Glutamatergic neuron (in vitro differentiated cells): Measurements from ENCODE around the gene CLEC16A. TPM values are rescaled to one million over a fixed set of nuclear protein-coding genes. Genes with fewer than 3 reads are reported as not detected.

ENCODE experiments used
- DNase-seq: peaks from one replicate; pipeline ENCODE4 v3.0.0; 2022
- H3K27ac Mint-ChIP-seq: one replicate; pipeline ENCODE4 v1.8.0; 2020; ENCODE audit warnings: mild to moderate bottlenecking, mixed read lengths, inconsistent platforms; ENCODE audit not compliant: unreplicated experiment
- H3K27me3 Mint-ChIP-seq: one replicate; pipeline ENCODE4 v1.8.0; 2020; ENCODE audit warnings: mild to moderate bottlenecking, moderate library complexity, mixed read lengths, inconsistent platforms; ENCODE audit not compliant: unreplicated experiment
- H3K36me3 Mint-ChIP-seq: one replicate; pipeline ENCODE4 v1.8.0; 2020; ENCODE audit warnings: mild to moderate bottlenecking, mixed read lengths, inconsistent platforms; ENCODE audit not compliant: unreplicated experiment
- H3K4me1 Mint-ChIP-seq: one replicate; pipeline ENCODE4 v1.8.0; 2020; ENCODE audit warnings: mild to moderate bottlenecking, low read depth, mixed read lengths, inconsistent platforms; ENCODE audit not compliant: unreplicated experiment
- H3K4me3 Mint-ChIP-seq: one replicate; pipeline ENCODE4 v1.8.0; 2020; ENCODE audit warnings: mild to moderate bottlenecking, mixed read lengths, inconsistent platforms; ENCODE audit not compliant: unreplicated experiment
- H3K9me3 Mint-ChIP-seq: one replicate; pipeline ENCODE4 v1.8.0; 2020; ENCODE audit warnings: mild to moderate bottlenecking, moderate library complexity, mixed read lengths, inconsistent platforms; ENCODE audit not compliant: unreplicated experiment
- CTCF ChIP-seq: fragments of 200-600 bp; sonication (generic); IDR thresholded peaks from one replicate; pipeline ENCODE4 v1.5.0; 2021; ENCODE audit not compliant: partially characterized antibody, unreplicated experiment
- total RNA-seq: library from RNA; stranded (reverse); fragmentation: NEBNext Ultra II Directional; extraction: Animal tissue kit (Norgen Biotek cat#: 25700); gene quantifications from one replicate; pipeline ENCODE4 v1.2.1, GENCODE V29; 2021; ENCODE audit not compliant: unreplicated experiment

The CLEC16A gene
- total RNA-seq, 1 donor from 2014 or later = 43.0 TPM

DNA sequence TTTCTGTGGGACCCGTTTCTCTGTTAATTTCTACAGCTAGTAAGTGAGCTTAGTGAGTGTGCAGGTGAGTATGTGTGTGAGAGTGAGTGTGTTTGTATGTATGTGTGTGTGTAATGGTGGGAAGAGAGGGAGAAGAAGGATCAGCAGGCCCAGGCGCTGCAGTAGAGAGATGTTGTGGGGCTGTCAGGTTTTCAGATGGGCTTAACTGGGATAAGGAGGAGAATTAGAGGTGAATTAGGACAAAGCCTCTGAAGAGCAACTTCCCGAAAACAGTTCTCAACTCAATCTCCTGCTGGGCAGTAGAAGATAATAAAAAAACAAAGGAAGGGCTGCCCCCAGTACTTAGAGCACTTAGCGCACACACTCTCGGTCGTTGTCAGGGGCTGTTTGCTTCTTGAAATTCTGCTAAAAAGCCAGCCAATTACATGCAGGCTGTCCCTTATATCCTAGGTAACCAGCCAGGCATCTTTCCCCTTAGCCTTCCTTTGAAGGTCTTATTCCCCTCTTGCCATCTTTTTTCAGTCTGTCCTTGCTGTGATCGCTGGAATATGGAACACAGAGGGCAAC lies 63.4 kb downstream of the CLEC16A start:
- Mint-ChIP-seq H3K9me3 (peaks cover 9% of the 10 kb centered on the region), H3K27ac (no peak overlapping the region), H3K36me3 (peaks cover 1% of the 10 kb centered on the region), H3K4me1 (peaks cover 24% of the 10 kb centered on the region), H3K4me3 (no peak overlapping the region), H3K27me3 (no peaks in the 10 kb centered on the region)
- no peak for TF ChIP-seq CTCF
- DNase-seq = no peak

DNA sequence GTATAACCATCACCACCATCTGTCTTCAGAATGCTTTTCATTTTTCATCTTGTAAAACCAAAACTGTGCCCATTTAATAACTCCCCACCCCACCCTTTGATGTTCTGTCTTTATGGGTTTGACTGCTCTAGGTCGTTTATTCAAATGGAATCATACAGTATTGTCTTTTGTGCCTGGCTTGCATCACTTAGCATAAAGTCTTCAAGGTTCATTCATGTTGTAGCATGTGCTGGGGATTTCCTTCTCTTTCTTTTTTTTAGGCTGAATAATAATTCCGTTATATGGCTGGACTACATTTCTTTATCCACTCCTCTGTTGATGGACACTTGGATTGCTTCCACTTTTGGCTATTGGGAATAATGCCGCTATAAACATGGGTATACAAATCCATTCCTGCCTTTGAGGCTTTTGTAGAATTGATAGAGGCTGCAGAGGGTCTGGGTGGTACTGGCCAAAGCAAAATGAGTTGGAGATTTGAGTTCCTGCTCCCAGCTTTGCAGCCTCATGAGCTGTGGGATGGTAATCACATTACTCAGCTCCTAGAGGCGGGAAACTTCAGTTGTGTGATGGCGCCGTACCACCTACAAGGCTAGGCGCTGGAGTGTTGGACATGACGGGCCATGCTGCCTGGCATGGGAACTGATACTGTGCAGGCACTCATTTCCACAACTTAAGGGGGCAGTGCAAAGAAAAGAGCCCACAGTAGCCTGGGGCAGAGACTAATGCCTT lies 64.8 kb downstream of the CLEC16A start:
- TF ChIP-seq CTCF = no peak
- Mint-ChIP-seq H3K4me3 (no peak overlapping the region), H3K4me1 (peaks cover 21% of the 10 kb centered on the region), H3K9me3 (peaks cover 9% of the 10 kb centered on the region), H3K27me3 (no peaks in the 10 kb centered on the region), H3K27ac (no peak overlapping the region), H3K36me3 (peaks cover 4% of the 10 kb centered on the region)
- no peak for DNase-seq

GRCh38 chr16:11010575-11011221 lies 66.3 kb downstream of the CLEC16A start:
- H3K4me3 Mint-ChIP-seq = no peak overlapping the region
- no peaks in the 10 kb centered on the region for H3K27me3 Mint-ChIP-seq
- H3K4me1 Mint-ChIP-seq = peaks cover 17% of the 10 kb centered on the region
- peak overlapping the region; percentile 12 for H3K27ac Mint-ChIP-seq
- TF ChIP-seq CTCF = no peak
- DNase-seq = no peak
- H3K36me3 Mint-ChIP-seq = peaks cover 4% of the 10 kb centered on the region
- peaks cover 9% of the 10 kb centered on the region for H3K9me3 Mint-ChIP-seq

DNA sequence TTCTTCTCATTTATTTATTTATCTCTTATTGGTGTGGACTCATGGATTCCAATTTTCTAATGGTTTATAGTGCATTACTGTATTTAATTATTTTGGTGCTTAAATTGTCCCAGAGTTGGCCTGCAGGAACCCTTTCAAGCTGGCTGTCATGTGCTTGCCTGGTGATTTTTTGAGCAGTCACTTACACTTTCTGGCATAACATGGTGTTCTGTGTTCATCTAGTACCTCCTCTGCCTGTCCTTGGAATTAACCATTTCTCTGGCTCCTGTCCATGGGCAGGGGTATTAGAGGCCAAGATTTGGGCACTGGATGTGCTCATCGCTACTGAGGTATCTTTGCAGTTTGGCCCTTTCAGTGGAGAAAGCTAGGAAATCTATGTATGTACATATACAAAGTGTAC lies 67.0 kb downstream of the CLEC16A start:
- no peak for TF ChIP-seq CTCF
- DNase-seq = no peak
- Mint-ChIP-seq H3K27ac (no peak overlapping the region), H3K4me1 (peaks cover 13% of the 10 kb centered on the region), H3K4me3 (no peak overlapping the region), H3K27me3 (no peaks in the 10 kb centered on the region), H3K9me3 (peaks cover 9% of the 10 kb centered on the region), H3K36me3 (peaks cover 4% of the 10 kb centered on the region)

DNA sequence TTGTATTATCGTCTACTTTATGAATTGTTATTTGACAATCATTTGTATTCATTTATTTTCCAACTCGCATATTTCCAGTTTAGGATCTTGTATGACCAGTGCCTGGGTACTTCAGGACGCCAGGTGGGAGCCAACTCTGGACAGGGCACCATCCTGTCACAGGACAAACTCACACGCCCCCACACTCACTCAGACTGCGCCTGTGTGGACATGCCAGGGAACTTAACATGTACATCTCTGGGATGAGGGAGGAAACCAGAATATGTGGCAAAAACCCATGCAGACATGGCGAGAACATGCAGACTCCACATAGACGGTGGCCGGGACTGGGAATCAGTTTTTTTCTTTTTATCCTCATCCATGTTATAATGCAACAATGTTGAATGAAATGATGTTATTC lies 68.5 kb downstream of the CLEC16A start:
- peaks cover 9% of the 10 kb centered on the region for H3K9me3 Mint-ChIP-seq
- no peak for TF ChIP-seq CTCF
- H3K4me3 Mint-ChIP-seq = no peak overlapping the region
- H3K4me1 Mint-ChIP-seq = peaks cover 9% of the 10 kb centered on the region
- peaks cover 4% of the 10 kb centered on the region for H3K36me3 Mint-ChIP-seq
- no peak overlapping the region for H3K27ac Mint-ChIP-seq
- no peak for DNase-seq
- H3K27me3 Mint-ChIP-seq = no peaks in the 10 kb centered on the region
